Keratinocyte (primary cell): ENCODE results near the gene TOM1L2. TPM values are rescaled to one million over a fixed set of nuclear protein-coding genes. Genes with fewer than 3 reads are reported as not detected.
A peak's percentile ranks its signal among the peaks of the same experiment; 100 is the strongest.

Experiments used
- DNase-seq: peaks from one replicate; pipeline ENCODE4 v3.0.0-alpha.2; 2011; ENCODE audit warnings: low read depth, missing footprints, low spot score
- FAIRE-seq: peaks from 2 replicates; lab custom pipeline; 2011; peaks lifted over from hg19 to GRCh38; lab: Jason Lieb, UNC
- H2AFZ ChIP-seq: 2 replicates; pipeline ENCODE4 v1.6.0; 2012; ENCODE audit warnings: low read length, control low read depth, inconsistent platforms; ENCODE audit not compliant: control insufficient read depth
- H3K27ac ChIP-seq: 2 replicates; pipeline ENCODE4 v1.5.1; 2011; ENCODE audit warnings: low read length; ENCODE audit not compliant: control insufficient read depth, insufficient read depth
- H3K27me3 ChIP-seq: 3 replicates; pipeline ENCODE4 v1.6.0; 2011; ENCODE audit warnings: low read length; ENCODE audit not compliant: control insufficient read depth, insufficient read depth; ENCODE audit errors: extremely low read depth
- H3K36me3 ChIP-seq, 2 experiments: 2 replicates in 1 of 2; 3 replicates in 1 of 2; pipeline ENCODE4 v1.5.1; 2011; ENCODE audit warnings: low read length in 2 of 2, mild to moderate bottlenecking in 1 of 2; ENCODE audit not compliant: control insufficient read depth in 2 of 2, insufficient read depth in 2 of 2; ENCODE audit errors: extremely low read depth in 1 of 2
- H3K4me1 ChIP-seq: 3 replicates; pipeline ENCODE4 v1.5.1; 2011; ENCODE audit warnings: low read length; ENCODE audit not compliant: control insufficient read depth, insufficient read depth; ENCODE audit errors: extremely low read depth
- H3K4me2 ChIP-seq: 3 replicates; pipeline ENCODE4 v1.6.0; 2011; ENCODE audit warnings: low read depth, low read length; ENCODE audit not compliant: control insufficient read depth, insufficient read depth; ENCODE audit errors: extremely low read depth
- H3K4me3 ChIP-seq, 3 experiments: fragments of 200-600 bp in 1 of 3; sonication (generic) in 1 of 3; 2 replicates in 2 of 3; 3 replicates in 1 of 3; pipeline ENCODE4 v1.5.1; 2011 to 2016; ENCODE audit warnings: low read length in 3 of 3, mild to moderate bottlenecking in 3 of 3, control low read depth in 2 of 3, inconsistent platforms in 1 of 3, low read depth in 1 of 3, mixed read lengths in 1 of 3, mixed run types in 1 of 3, moderate library complexity in 1 of 3; ENCODE audit not compliant: control insufficient read depth in 2 of 3, insufficient read depth in 2 of 3; ENCODE audit errors: extremely low read depth in 1 of 3
- H3K79me2 ChIP-seq: 2 replicates; pipeline ENCODE4 v1.6.0; 2012; ENCODE audit warnings: low read length; ENCODE audit not compliant: control insufficient read depth, insufficient read depth
- H3K9ac ChIP-seq: 3 replicates; pipeline ENCODE4 v1.6.0; 2011; ENCODE audit warnings: low read length; ENCODE audit not compliant: control insufficient read depth, insufficient read depth; ENCODE audit errors: extremely low read depth
- H3K9me1 ChIP-seq: 3 replicates; pipeline ENCODE4 v1.6.0; 2011; ENCODE audit warnings: low read length; ENCODE audit not compliant: control insufficient read depth, insufficient read depth; ENCODE audit errors: extremely low read depth
- H3K9me3 ChIP-seq: 2 replicates; pipeline ENCODE4 v1.5.1; 2012; ENCODE audit warnings: low read depth, low read length; ENCODE audit not compliant: control insufficient read depth
- H4K20me1 ChIP-seq: 3 replicates; pipeline ENCODE4 v1.6.0; 2011; ENCODE audit warnings: low read length; ENCODE audit not compliant: control insufficient read depth, insufficient read depth; ENCODE audit errors: extremely low read depth
- EZH2 ChIP-seq: IDR thresholded peaks from one replicate; pipeline ENCODE4 v1.6.1; 2012; ENCODE audit warnings: inconsistent platforms, mild to moderate bottlenecking, low read length, moderate library complexity
- dilution Hi-C: fragments of 300-500 bp; cut with MboI; formaldehyde crosslinking; loops from one replicate; pipeline ENCODE4 v1.7.0; 2020; ENCODE audit warnings: low sequenced_read_pairs; ENCODE audit not compliant: extremely low pct_ligation_motif_present
- polyA plus RNA-seq, 5 experiments: library from polyadenylated mRNA; depleted of rRNA in 3 of 5; stranded (reverse) in 3 of 5; stranded (forward) in 1 of 5; unstranded in 1 of 5; fragments of >200 nt; gene quantifications; 1 replicate in 1 of 5; 2 replicates in 3 of 5; 3 replicates in 1 of 5; pipeline versions ENCODE4 v1.2.1 to v1.2.3, GENCODE V29; 2011 to 2012; ENCODE audit warnings: missing spikeins in 2 of 5, low read depth in 1 of 5, low replicate concordance in 1 of 5
- TF ChIP-seq, protein P1 (sequence below), 3 experiments: IDR thresholded peaks in 1 of 3; conservative IDR thresholded peaks in 1 of 3; optimal IDR thresholded peaks in 1 of 3; 2 replicates in 2 of 3; 3 replicates in 1 of 3; pipeline versions ENCODE3 to v1.5.1; 2011; ENCODE audit warnings: low read length in 3 of 3, mild to moderate bottlenecking in 3 of 3, moderate library complexity in 2 of 3, control low read depth in 1 of 3, inconsistent platforms in 1 of 3; ENCODE audit not compliant: insufficient read depth in 2 of 3; ENCODE audit errors: extremely low read depth in 1 of 3

Gene TOM1L2
- polyA plus RNA-seq, 1 donor (not counting 4 experiments of a cell fraction or from before 2014, with no cell fraction given), result 36.3 TPM

DNA sequence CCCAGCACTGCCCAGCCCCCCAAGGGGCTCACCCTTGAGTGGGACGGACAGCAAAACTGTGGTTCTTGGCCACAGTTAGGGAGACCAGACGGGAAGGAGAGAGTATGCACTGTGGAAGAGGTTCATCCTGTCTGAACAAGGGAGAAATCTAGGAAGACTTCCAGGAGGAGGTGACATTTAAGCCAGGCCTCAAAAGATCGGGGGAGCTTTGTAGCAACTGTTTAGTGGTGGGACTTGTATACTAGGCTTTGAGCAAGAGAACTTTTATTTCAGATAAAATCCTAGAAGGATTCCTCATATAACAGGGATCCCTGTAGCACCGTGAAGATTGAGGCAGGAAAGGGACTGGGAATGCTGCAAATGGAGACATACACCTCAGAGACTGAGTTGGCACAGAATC is 166.2 kb downstream of the TOM1L2 start:
- no peak overlapping the region for H3K4me3 ChIP-seq
- H3K79me2 ChIP-seq, result no peaks in the 10 kb centered on the region
- H2AFZ ChIP-seq, result no peak overlapping the region
- TF ChIP-seq, protein P1, sequence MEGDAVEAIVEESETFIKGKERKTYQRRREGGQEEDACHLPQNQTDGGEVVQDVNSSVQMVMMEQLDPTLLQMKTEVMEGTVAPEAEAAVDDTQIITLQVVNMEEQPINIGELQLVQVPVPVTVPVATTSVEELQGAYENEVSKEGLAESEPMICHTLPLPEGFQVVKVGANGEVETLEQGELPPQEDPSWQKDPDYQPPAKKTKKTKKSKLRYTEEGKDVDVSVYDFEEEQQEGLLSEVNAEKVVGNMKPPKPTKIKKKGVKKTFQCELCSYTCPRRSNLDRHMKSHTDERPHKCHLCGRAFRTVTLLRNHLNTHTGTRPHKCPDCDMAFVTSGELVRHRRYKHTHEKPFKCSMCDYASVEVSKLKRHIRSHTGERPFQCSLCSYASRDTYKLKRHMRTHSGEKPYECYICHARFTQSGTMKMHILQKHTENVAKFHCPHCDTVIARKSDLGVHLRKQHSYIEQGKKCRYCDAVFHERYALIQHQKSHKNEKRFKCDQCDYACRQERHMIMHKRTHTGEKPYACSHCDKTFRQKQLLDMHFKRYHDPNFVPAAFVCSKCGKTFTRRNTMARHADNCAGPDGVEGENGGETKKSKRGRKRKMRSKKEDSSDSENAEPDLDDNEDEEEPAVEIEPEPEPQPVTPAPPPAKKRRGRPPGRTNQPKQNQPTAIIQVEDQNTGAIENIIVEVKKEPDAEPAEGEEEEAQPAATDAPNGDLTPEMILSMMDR (optimal IDR thresholded peaks at IDR 0.05 in 1 of 3, IDR thresholded peaks at IDR 0.05 in 1 of 3, conservative IDR thresholded peaks at IDR 0.05 in 1 of 3; ENCODE audit: extremely low read depth in 1 of 3, insufficient read depth in 2 of 3, low read length in 3 of 3), result no peak
- TF ChIP-seq EZH2, result no peak
- H3K36me3 ChIP-seq, result peaks cover 14 to 34% of the 10 kb centered on the region in 2 experiments
- no peak overlapping the region for H3K27ac ChIP-seq
- DNase-seq, result no peak
- no peak overlapping the region for H3K9ac ChIP-seq
- peaks cover 12% of the 10 kb centered on the region for H3K4me1 ChIP-seq
- no peak for FAIRE-seq
- H3K9me1 ChIP-seq, result peaks cover 2% of the 10 kb centered on the region
- dilution Hi-C loops, result no loop called here
- H3K9me3 ChIP-seq, result no peaks in the 10 kb centered on the region
- H3K27me3 ChIP-seq, result no peaks in the 10 kb centered on the region
- peaks cover 12% of the 10 kb centered on the region for H4K20me1 ChIP-seq
- no peak overlapping the region for H3K4me2 ChIP-seq

DNA sequence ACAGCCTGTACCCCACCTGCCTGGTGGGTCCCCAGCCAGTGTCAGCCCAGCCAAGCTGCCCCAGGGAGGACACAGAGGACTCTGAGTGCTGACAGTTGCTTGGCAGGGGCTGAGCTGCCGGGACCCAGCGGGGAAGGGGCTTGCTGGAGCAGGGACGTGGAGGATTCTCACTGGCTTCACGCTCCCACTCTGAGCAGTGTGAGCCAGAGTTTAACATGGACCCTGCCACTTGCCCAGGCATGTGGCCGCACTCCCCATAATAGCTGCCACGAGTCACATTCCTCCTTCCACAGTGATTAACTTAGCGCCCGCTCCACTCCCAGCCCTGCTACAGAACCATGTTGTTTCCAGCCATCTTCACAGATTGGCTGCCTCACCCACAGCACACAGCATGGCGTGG is 166.6 kb downstream of the TOM1L2 start:
- Histone ChIP-seq H3K9me3 (no peaks in the 10 kb centered on the region), H2AFZ (no peak overlapping the region), H3K27ac (no peak overlapping the region), H3K27me3 (no peaks in the 10 kb centered on the region), H3K4me1 (peaks cover 12% of the 10 kb centered on the region), H3K4me3 (no peak overlapping the region), H3K79me2 (no peaks in the 10 kb centered on the region), H3K36me3 (peaks cover 14 to 31% of the 10 kb centered on the region in 2 experiments), H3K9ac (no peak overlapping the region), H3K4me2 (peak overlapping the region; percentile 14), H4K20me1 (peaks cover 8% of the 10 kb centered on the region), H3K9me1 (peaks cover 2% of the 10 kb centered on the region)
- FAIRE-seq (peak; percentile 17), DNase-seq (no peak)
- dilution Hi-C loops, result no loop called here
- TF ChIP-seq, protein P1 (optimal IDR thresholded peaks at IDR 0.05 in 1 of 3, IDR thresholded peaks at IDR 0.05 in 1 of 3, conservative IDR thresholded peaks at IDR 0.05 in 1 of 3; ENCODE audit: extremely low read depth in 1 of 3, insufficient read depth in 2 of 3, low read length in 3 of 3), result no peak
- no peak for TF ChIP-seq EZH2
